Natural killer cell (primary cell): ENCODE results near the gene MAPRE3. TPM values are rescaled to one million over a fixed set of nuclear protein-coding genes. Genes with fewer than 3 reads are reported as not detected.

Source experiments
- ATAC-seq, 3 donors: fragments of 150-1000 bp in 2 of 3; fragments of 200-7000 bp in 1 of 3; cut with Tn5 transposase; 1 replicate in 1 of 3; 2 replicates in 2 of 3; pipeline ENCODE4 v1.10.0; 2021; ENCODE audit warnings: mild to moderate bottlenecking in 2 of 3, moderate library complexity in 2 of 3
- DNase-seq, 2 donors: peaks; one replicate each; pipeline versions ENCODE4 v3.0.0 to v3.0.0-alpha.2; 2013 to 2021; ENCODE audit warnings: mixed read lengths in 1 of 2
- H3K27ac ChIP-seq: one replicate; pipeline ENCODE4 v1.5.1; 2013; ENCODE audit warnings: mild to moderate bottlenecking, low read length
- H3K27me3 ChIP-seq: one replicate; pipeline ENCODE4 v1.6.1; 2013; ENCODE audit warnings: low read length; ENCODE audit not compliant: control insufficient read depth, insufficient read depth
- H3K36me3 ChIP-seq: one replicate; pipeline ENCODE4 v1.6.1; 2013; ENCODE audit warnings: low read length; ENCODE audit not compliant: control insufficient read depth, insufficient read depth
- H3K4me1 ChIP-seq: one replicate; pipeline ENCODE4 v1.6.1; 2013; ENCODE audit warnings: low read length; ENCODE audit not compliant: control insufficient read depth, insufficient read depth
- H3K4me3 ChIP-seq: one replicate; pipeline ENCODE4 v1.5.1; 2013; ENCODE audit warnings: low read length
- H3K9me3 ChIP-seq: one replicate; pipeline ENCODE4 v1.6.1; 2013; ENCODE audit warnings: low read length; ENCODE audit not compliant: control insufficient read depth, insufficient read depth
- H3K27ac Mint-ChIP-seq, 2 donors: one replicate each; pipeline ENCODE4 v1.8.0; 2022; ENCODE audit warnings: mild to moderate bottlenecking in 2 of 2, mixed read lengths in 2 of 2, moderate library complexity in 1 of 2
- H3K27me3 Mint-ChIP-seq, 2 donors: one replicate each; pipeline ENCODE4 v1.8.0; 2022; ENCODE audit warnings: low read depth in 2 of 2, mixed read lengths in 2 of 2
- H3K36me3 Mint-ChIP-seq: one replicate; pipeline ENCODE4 v1.8.0; 2022; ENCODE audit warnings: mixed read lengths
- H3K4me1 Mint-ChIP-seq, 2 donors: one replicate each; pipeline ENCODE4 v1.8.0; 2022; ENCODE audit warnings: mixed read lengths in 2 of 2
- H3K4me3 Mint-ChIP-seq: one replicate; pipeline ENCODE4 v1.8.0; 2022; ENCODE audit warnings: mild to moderate bottlenecking, moderate library complexity, mixed read lengths
- H3K9me3 Mint-ChIP-seq, 2 donors: one replicate each; pipeline ENCODE4 v1.8.0; 2022; ENCODE audit warnings: mixed read lengths in 2 of 2
- WGBS: methylation state at CpG from one replicate; pipeline ENCODE4 v1.1.7; 2013; ENCODE audit warnings: missing lambda C conversion rate; ENCODE audit not compliant: insufficient coverage; 5-methylcytosine and 5-hydroxymethylcytosine counted together
- intact Hi-C: fragments of 100-400 bp; cut with micrococcal nuclease; formaldehyde crosslinking; loops from one replicate; pipeline ENCODE4 v1.14.2; 2022
- total RNA-seq, 4 donors: library from RNA; stranded (reverse); fragments of 120-200 nt in 1 of 4; gene quantifications; one replicate each; pipeline versions ENCODE4 v1.2.3 to v1.2.4, GENCODE V29; 2013 to 2022
- TF ChIP-seq, protein P1 (sequence below): fragments of 200-600 bp; IDR thresholded peaks from one replicate; pipeline ENCODE4 v1.8.0; 2022; ENCODE audit warnings: antibody characterized with exemption

Gene MAPRE3
- total RNA-seq, 3 donors from 2014 or later (not counting 1 experiment from before 2014, with no cell fraction given), result 3.9 to 5.0 (median 4.2) TPM

DNA sequence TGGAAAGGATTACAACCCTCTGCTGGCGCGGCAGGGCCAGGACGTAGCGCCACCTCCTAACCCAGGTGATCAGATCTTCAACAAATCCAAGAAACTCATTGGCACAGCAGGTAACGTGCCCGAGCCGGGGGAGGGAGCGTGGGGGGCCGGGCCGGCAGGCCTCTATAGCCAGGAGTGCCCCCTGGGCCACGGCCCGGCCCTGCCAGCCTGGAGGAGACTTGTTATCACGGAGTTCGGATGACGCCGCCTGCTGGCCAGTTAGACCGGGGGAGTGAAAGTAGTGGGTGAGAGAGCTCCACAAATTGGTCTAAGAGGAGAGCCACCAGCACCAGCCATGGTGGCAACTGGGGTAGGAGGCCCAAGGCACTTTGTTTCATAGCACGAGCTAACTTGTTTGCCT, 53.8 kb downstream of the MAPRE3 start:
- Mint-ChIP-seq H3K27me3 (no peaks in the 10 kb centered on the region), H3K27ac (no peak overlapping the region), H3K9me3 (no peaks in the 10 kb centered on the region), H3K4me1 (no peaks in the 10 kb centered on the region), H3K4me3 (no peak overlapping the region), H3K36me3 (no peaks in the 10 kb centered on the region)
- Histone ChIP-seq H3K4me1 (no peaks in the 10 kb centered on the region), H3K4me3 (no peak overlapping the region), H3K27ac (no peak overlapping the region), H3K36me3 (no peaks in the 10 kb centered on the region), H3K27me3 (no peaks in the 10 kb centered on the region), H3K9me3 (no peaks in the 10 kb centered on the region)
- no peak for DNase-seq
- TF ChIP-seq, protein P1, sequence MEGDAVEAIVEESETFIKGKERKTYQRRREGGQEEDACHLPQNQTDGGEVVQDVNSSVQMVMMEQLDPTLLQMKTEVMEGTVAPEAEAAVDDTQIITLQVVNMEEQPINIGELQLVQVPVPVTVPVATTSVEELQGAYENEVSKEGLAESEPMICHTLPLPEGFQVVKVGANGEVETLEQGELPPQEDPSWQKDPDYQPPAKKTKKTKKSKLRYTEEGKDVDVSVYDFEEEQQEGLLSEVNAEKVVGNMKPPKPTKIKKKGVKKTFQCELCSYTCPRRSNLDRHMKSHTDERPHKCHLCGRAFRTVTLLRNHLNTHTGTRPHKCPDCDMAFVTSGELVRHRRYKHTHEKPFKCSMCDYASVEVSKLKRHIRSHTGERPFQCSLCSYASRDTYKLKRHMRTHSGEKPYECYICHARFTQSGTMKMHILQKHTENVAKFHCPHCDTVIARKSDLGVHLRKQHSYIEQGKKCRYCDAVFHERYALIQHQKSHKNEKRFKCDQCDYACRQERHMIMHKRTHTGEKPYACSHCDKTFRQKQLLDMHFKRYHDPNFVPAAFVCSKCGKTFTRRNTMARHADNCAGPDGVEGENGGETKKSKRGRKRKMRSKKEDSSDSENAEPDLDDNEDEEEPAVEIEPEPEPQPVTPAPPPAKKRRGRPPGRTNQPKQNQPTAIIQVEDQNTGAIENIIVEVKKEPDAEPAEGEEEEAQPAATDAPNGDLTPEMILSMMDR, result no peak
- intact Hi-C loops, result no loop called here
- 98% methylated on average over 18 of the region's 18 CpGs for WGBS
- ATAC-seq, result no peak

DNA sequence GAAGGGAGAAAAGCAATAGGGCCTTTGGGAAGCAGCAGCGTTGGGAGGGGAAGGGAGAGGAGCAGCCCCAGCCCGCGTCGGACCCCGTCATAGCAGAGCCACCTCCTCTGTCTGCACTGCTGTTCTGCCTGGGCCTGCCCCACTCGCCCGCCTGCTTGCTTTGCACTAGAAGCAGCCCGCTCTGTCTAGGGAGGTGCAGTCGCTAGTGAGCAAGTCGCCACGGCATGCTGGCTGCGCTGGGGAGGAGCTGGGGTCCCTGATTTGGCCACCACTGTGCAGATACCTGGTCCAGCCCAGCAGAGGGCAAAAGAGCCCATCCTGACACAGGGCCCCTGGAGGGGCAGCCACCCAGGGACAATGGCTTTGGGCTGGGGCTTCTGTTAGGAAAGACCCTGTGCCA, 54.4 kb downstream of the MAPRE3 start:
- Histone ChIP-seq H3K9me3 (no peaks in the 10 kb centered on the region), H3K27me3 (no peaks in the 10 kb centered on the region), H3K27ac (no peak overlapping the region), H3K36me3 (no peaks in the 10 kb centered on the region), H3K4me3 (no peak overlapping the region), H3K4me1 (no peaks in the 10 kb centered on the region)
- no peak for ATAC-seq
- Mint-ChIP-seq H3K36me3 (no peaks in the 10 kb centered on the region), H3K4me1 (no peaks in the 10 kb centered on the region), H3K27ac (no peak overlapping the region), H3K4me3 (no peak overlapping the region), H3K9me3 (no peaks in the 10 kb centered on the region), H3K27me3 (no peaks in the 10 kb centered on the region)
- TF ChIP-seq, protein P1, result no peak
- WGBS, result 94% methylated on average over 12 of the region's 12 CpGs
- no peak for DNase-seq
- intact Hi-C loops, result no loop called here

DNA sequence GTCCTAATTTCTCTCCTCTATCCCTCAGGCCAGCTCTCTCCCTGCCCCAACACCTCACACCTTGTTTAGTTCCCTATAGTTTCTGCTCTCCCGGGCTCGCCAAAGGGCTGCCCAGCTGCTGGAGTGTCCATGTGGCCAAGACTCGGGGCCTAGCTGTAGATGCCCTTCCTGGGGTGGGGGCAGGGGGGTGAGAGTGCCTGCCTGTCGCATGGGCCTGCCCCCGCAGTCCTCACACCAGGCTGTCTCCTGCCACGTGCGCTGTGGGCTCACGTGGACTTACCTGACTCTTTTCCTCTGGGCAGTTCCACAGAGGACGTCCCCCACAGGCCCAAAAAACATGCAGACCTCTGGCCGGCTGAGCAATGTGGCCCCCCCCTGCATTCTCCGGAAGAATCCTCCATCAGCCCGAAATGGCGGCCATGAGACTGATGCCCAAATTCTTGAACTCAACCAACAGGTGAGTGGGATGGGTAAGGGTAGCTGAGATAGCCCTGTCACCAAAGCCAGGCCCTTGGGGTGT, 54.9 kb downstream of the MAPRE3 start:
- TF ChIP-seq, protein P1, result no peak
- no peaks in the 10 kb centered on the region for H3K36me3 Mint-ChIP-seq
- no peak for DNase-seq
- Histone ChIP-seq H3K4me3 (no peak overlapping the region), H3K4me1 (no peaks in the 10 kb centered on the region), H3K27me3 (no peaks in the 10 kb centered on the region), H3K36me3 (no peaks in the 10 kb centered on the region), H3K9me3 (no peaks in the 10 kb centered on the region), H3K27ac (no peak overlapping the region)
- no peaks in the 10 kb centered on the region for H3K27me3 Mint-ChIP-seq
- H3K4me3 Mint-ChIP-seq, result no peak overlapping the region
- intact Hi-C loops, result no loop called here
- WGBS, result 92% methylated on average over 13 of the region's 13 CpGs
- no peaks in the 10 kb centered on the region for H3K9me3 Mint-ChIP-seq
- no peak for ATAC-seq
- H3K4me1 Mint-ChIP-seq, result peaks cover 0 to 2% of the 10 kb centered on the region in 2 donors
- H3K27ac Mint-ChIP-seq, result no peak overlapping the region
